Esophagus squamous epithelium (tissue), 5 donors: Measurements from ENCODE around the gene ADA. TPM values are rescaled to one million over a fixed set of nuclear protein-coding genes. Genes with fewer than 3 reads are reported as not detected.

Experiments
- DNase-seq: peaks from one replicate; lab custom pipeline; 2025; lab: John Stamatoyannopoulos, UW
- H3K27ac ChIP-seq, 4 donors: fragments of 200-600 bp; sonication (generic); one replicate each; pipeline ENCODE4 v1.5.1; 2016 to 2019; ENCODE audit warnings: mild to moderate bottlenecking in 1 of 4
- H3K27me3 ChIP-seq, 4 donors: fragments of 200-600 bp; sonication (generic); 1 replicate in 3 of 4; 2 replicates in 1 of 4; pipeline versions ENCODE4 v1.5.1 to v1.6.0; 2017 to 2021; ENCODE audit warnings: antibody characterized with exemption in 1 of 4
- H3K36me3 ChIP-seq, 3 donors: fragments of 200-600 bp; sonication (generic); one replicate each; pipeline ENCODE4 v1.5.1; 2016 to 2019
- H3K4me1 ChIP-seq, 3 donors: fragments of 200-600 bp; sonication (generic); one replicate each; pipeline ENCODE4 v1.5.1; 2017 to 2019
- H3K4me3 ChIP-seq, 4 donors: fragments of 200-600 bp; sonication (generic); 1 replicate in 3 of 4; 2 replicates in 1 of 4; pipeline ENCODE4 v1.5.1; 2016 to 2019; ENCODE audit warnings: mild to moderate bottlenecking in 2 of 4, moderate library complexity in 1 of 4
- H3K9me3 ChIP-seq, 3 donors: fragments of 200-600 bp; sonication (generic); one replicate each; pipeline ENCODE4 v1.5.1; 2016 to 2019
- CTCF ChIP-seq, 6 experiments: fragments of 450-650 bp in 4 of 6; fragments of 200-600 bp in 2 of 6; sonication (generic) in 2 of 6; IDR thresholded peaks; one replicate each; pipeline ENCODE4 v1.5.1; 2016 to 2019; ENCODE audit warnings: antibody characterized with exemption in 6 of 6, mild to moderate bottlenecking in 4 of 6, moderate library complexity in 4 of 6
- POLR2A ChIP-seq, 4 donors: fragments of 450-650 bp; IDR thresholded peaks; one replicate each; pipeline ENCODE4 v1.6.1; 2017; ENCODE audit warnings: antibody characterized with exemption in 4 of 4, mild to moderate bottlenecking in 4 of 4, moderate library complexity in 3 of 4
- WGBS, 2 donors: methylation state at CpG; one replicate each; pipeline ENCODE4 v1.1.5; 2018; 5-methylcytosine and 5-hydroxymethylcytosine counted together
- intact Hi-C: fragments of 100-400 bp; cut with DNase I; formaldehyde crosslinking; loops from one replicate; pipeline ENCODE4 v1.15.0; 2022
- total RNA-seq, 4 donors: library from RNA; depleted of rRNA; stranded (reverse); fragments of >200 nt; gene quantifications; one replicate each; pipeline ENCODE4 v1.1.0, GENCODE V29; 2016
- donor health status: DM: yes; HTN: yes; CAD: no.

The ADA gene
- total RNA-seq, 4 donors from 2014 or later: 3.8 to 31.7 (median 15.7) TPM

GRCh38 chr20:44606725-44607441 is 44.6 kb downstream of the ADA start:
- DNase-seq: no peak
- no peaks in the 10 kb centered on the region for H3K9me3 ChIP-seq
- H3K4me3 ChIP-seq: no peak overlapping the region
- WGBS, 2 donors: 89 to 98% methylated on average over 4 of the region's 5 CpGs
- peaks cover 0 to 52% (median 32%) of the 10 kb centered on the region in 3 donors for H3K4me1 ChIP-seq
- intact Hi-C loops: no loop called here
- H3K27me3 ChIP-seq: no peaks in the 10 kb centered on the region
- H3K36me3 ChIP-seq: no peaks in the 10 kb centered on the region
- TF ChIP-seq CTCF (IDR thresholded peaks at IDR 0.05) (no peak), POLR2A (IDR thresholded peaks at IDR 0.05) (no peak)
- peak overlapping the region in 1 of 4 donors; percentile 13 for H3K27ac ChIP-seq

- intact Hi-C loops: no loop called here
- WGBS, 2 donors: 89 to 91% methylated on average over 8 of the region's 8 CpGs
- Histone ChIP-seq H3K27me3 (no peaks in the 10 kb centered on the region), H3K9me3 (no peaks in the 10 kb centered on the region), H3K27ac (peak overlapping the region in 3 of 4 donors; percentile 63 to 90 (median 87)), H3K4me1 (peaks cover 8 to 58% (median 45%) of the 10 kb centered on the region in 3 donors), H3K4me3 (no peak overlapping the region), H3K36me3 (no peaks in the 10 kb centered on the region)
- no peak for TF ChIP-seq POLR2A (IDR thresholded peaks at IDR 0.05)
- no peak for TF ChIP-seq CTCF (IDR thresholded peaks at IDR 0.05)
- no peak for DNase-seq
Measured at GRCh38 chr20:44603327-44603726, 48.2 kb downstream of the ADA start.

DNA sequence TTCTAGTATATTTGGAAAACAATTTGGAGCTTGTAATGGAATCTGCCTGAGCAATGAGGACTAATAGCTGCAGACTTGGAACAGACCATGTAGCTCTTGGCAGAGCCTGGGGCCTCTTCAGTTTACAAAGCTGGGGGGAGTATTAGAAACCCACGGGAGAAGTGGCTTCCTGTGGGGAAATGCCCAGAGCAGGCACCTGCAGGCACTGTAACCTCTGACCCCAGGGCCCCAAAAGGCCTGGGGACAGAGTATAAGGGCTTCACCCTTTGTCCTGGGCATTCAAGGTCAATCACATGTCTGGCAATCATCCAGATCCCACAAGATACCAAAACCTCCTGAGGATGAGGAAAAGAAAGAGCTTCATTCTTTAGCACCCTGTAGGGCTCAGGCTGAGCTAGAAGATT is 49.7 kb downstream of the ADA start:
- Histone ChIP-seq H3K4me1 (peaks cover 8 to 72% (median 58%) of the 10 kb centered on the region in 3 donors), H3K36me3 (no peaks in the 10 kb centered on the region), H3K27me3 (no peaks in the 10 kb centered on the region), H3K4me3 (no peak overlapping the region), H3K9me3 (no peaks in the 10 kb centered on the region), H3K27ac (peak overlapping the region; percentile 65 to 90 (median 80))
- DNase-seq: no peak
- no peak for TF ChIP-seq CTCF (IDR thresholded peaks at IDR 0.05)
- no peak for TF ChIP-seq POLR2A (IDR thresholded peaks at IDR 0.05)
- 0 to 14% methylated on average over 1 of the region's 1 CpG for WGBS, 2 donors
- intact Hi-C loops: no loop called here

- intact Hi-C loops: no loop called here
- Histone ChIP-seq H3K4me3 (peak overlapping the region in 1 of 4 donors; percentile 16), H3K36me3 (no peaks in the 10 kb centered on the region), H3K27ac (peak overlapping the region; percentile 65 to 94 (median 88)), H3K4me1 (peaks cover 8 to 78% (median 61%) of the 10 kb centered on the region in 3 donors), H3K27me3 (no peaks in the 10 kb centered on the region), H3K9me3 (no peaks in the 10 kb centered on the region)
- DNase-seq: no peak
- 53 to 54% methylated on average over 4 to 7 of the region's 7 CpGs for WGBS, 2 donors
- TF ChIP-seq CTCF (IDR thresholded peaks at IDR 0.05) (no peak), POLR2A (IDR thresholded peaks at IDR 0.05) (no peak)
Measured at GRCh38 chr20:44601236-44601671, 50.2 kb downstream of the ADA start.

GRCh38 chr20:44600758-44601201 is 50.7 kb downstream of the ADA start:
- Histone ChIP-seq H3K4me3 (peak overlapping the region in 1 of 4 donors; percentile 16), H3K9me3 (no peaks in the 10 kb centered on the region), H3K4me1 (peaks cover 8 to 81% (median 61%) of the 10 kb centered on the region in 3 donors), H3K36me3 (no peaks in the 10 kb centered on the region), H3K27me3 (no peaks in the 10 kb centered on the region), H3K27ac (peak overlapping the region; percentile 65 to 94 (median 88))
- 60 to 65% methylated on average over 11 of the region's 11 CpGs for WGBS, 2 donors
- TF ChIP-seq CTCF (IDR thresholded peaks at IDR 0.05) (no peak), POLR2A (IDR thresholded peaks at IDR 0.05) (no peak)
- intact Hi-C loops: no loop called here
- DNase-seq: no peak
